ENCODE data around the gene SRY.
"Not testable (repeated sequence)": the region's sequence is repeated elsewhere in the genome, so short reads cannot be mapped to it uniquely, and the experiment has no call there.

The SRY gene

DNA sequence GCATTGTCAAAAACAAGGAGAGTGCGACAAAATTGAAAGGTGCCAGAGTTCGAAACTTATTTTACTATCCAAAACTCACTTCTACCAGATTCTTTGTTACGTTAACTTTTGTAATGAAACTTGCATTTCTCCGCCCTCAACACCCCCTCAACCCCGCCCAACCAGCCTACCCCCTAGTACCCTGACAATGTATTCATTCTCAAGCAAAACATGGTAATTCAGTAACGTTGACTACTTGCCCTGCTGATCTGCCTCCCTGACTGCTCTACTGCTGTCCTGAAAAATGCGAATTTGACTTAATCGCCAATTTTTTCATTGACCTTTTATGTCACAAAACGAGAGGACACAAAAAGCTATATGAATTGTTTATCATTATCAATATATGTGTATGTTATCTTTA, at the start of gene SRY:
SRY (minus strand) TSS at position 83 of the 400 bp plus-strand sequence; CDS start at position 4, 79 bp downstream.
- DNase-seq: no peak

DNA sequence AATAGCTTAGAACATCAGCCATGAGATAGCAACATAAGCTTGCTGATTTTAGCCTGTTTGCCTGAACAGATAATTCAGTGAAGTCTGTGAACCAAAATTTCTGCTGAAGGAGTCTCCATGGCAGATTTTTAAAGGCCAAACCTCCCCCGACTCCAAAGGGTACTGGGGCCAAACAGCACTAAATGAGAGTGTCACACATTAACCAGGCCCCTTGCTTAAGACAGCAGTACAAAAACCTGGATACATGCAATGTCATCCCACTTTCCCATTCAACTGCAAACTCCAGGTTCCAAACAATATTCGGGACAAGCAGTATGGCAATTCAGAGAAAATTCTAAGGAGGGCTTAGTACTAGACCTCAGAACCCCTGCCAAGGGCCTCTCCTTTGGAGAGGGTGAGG, 49.6 kb upstream of the SRY start:
- no peak for DNase-seq

DNA sequence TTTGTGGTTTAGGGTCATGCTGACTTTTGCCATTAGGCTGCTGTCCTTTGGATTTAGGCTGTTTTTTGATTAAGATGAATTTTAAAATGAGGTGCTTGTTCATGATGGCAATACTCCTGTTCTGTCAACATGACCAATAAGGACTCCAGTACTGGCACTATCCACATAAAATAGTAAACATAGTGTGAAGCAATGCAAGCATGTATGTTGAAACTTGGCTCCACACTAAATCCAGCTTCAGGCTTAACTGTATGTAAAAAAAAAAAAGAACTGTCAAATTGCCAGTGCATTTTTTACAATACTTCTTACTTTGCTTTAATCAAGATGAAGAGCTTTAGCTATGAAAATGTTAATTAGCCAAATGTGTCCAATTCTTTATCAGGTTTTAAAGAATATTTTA, 47.7 kb upstream of the SRY start:
- DNase-seq: no peak

DNA sequence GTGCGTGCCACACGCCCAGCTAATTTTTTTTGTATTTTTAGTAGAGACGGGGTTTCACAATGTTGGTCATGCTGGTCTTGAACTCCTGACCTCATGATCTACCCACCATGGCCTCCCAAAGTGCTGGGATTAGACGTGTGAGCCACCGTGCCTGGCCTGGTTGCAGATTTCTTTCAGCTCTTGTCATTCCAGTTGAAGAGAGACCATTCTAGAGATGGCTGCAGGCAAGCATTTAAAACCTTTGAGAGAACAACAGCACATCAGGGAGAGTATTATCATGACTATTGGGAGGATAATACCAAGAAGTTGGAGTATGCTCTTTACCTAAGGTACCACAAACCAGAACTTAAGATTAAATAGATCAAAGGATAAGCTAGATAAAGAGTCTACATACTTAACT, 41.0 kb upstream of the SRY start:
- no peak for DNase-seq

DNA sequence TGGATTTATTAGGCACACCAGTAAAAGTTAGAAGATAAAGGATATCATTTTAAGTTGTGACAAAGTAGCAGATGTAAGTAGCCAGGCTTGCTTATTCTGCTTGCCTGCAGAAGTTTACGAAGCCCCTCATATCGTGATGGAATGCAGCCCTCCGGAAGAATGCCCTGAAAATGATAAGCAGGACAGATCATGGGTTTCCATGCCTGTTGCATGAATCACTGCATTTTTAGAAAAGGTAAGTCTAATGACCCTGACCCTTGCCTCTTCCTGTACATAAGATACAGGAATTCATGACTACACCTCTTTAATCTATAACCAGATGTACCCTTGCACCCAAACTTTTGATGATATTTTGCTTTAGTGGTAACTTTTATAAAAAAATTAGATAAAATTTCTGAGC, 37.0 kb upstream of the SRY start:
- DNase-seq: no peak

DNA sequence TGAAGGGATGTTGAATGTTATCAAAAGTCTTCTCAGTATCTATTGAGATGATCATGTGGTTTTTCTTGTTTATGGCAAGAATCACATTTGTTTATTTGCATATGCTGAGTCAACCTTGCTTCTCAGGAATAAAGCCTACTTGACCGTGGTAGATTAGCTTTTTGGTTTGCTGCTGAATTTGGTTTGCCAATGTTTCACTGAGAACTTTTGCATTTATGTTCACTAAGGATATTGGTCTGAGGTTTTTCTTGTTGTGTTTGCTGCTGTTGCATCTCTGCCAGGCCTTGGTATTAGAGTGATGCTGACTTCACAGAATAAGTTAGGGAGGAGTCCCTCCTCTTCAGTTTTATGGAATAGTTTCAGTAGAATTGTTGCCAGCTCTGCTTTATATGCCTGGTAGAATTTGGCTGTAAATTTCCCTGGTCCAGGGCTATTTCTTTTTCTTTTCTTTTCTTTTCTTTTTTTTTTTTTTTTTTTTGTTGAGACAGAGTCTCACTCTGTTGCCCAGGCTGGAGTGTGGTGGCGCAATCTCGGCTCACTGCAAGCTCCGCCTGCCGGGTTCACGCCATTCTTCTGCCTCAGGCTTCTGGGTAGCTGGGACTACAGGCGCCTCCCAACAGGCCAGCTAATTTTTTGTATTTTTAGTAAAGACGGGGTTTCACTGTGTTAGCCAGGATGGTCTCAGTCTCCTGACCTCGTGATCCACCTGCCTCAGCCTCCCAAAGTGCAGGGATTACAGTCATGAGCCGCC, 29.8 kb upstream of the SRY start:
- DNase-seq: not testable (repeated sequence)

DNA sequence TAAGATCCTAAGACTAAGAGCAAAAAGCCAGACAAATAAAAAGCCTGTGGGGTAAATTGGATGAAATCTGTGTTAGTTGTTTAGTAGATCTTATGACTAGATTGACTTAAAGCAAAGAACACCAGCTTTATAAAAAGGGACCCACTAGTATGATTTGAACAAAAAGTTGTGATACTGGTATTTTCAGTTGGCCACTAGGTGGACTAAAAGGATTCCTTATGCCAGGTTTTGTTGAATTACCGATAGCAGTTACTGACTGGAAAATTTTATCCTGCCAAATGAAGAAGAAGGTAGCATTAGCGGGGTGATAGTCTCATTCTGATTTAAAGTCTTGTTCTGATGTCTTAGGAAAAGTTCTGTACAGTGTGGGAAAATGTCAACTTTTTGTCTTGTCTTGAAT, 12.8 kb upstream of the SRY start:
- no peak for DNase-seq

DNA sequence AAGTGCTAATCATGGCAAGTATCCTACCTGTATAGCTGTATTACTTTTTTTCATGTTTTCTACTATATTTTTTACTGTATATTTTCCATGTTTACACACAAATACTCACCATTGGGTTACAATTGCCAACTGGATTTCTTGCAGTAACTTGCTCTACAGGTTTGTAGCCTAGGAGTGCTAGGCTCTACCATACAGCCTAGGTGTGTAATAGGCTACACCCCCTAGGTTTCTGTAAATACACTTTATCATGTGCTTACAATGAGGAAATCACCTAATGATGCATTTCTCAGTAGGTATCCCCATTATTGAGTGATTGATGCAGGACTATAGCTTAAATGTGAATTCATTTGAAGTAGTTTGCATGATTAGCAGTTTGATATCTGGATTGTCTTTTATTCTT, 10.5 kb upstream of the SRY start:
- DNase-seq: no peak

DNA sequence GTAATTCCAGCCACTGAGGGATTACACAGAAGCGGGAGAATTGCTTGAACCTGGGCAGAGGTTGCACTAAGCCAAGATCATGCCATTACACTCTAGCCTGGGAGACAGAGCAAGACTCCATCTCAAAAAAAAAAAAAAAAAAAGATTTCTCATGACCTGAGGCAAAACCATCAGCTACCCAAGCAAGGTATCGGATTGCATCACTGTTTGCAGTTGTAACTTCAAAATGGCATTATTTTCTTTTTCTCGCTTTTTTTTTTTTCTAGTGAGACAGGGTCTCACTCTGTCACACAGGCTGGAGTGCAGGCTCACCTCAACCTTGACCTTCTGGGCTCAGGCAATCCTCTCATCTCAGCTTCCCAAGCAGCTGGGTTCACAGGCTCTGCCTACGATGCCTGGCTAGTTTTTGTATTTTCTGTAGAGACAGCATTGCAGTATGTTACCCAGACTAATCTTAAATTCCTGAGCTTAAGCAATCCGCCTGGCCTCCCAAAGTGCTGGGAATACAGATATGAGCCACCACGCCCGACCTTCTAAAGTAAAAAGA, 9.6 kb upstream of the SRY start:
- no peak for DNase-seq

DNA sequence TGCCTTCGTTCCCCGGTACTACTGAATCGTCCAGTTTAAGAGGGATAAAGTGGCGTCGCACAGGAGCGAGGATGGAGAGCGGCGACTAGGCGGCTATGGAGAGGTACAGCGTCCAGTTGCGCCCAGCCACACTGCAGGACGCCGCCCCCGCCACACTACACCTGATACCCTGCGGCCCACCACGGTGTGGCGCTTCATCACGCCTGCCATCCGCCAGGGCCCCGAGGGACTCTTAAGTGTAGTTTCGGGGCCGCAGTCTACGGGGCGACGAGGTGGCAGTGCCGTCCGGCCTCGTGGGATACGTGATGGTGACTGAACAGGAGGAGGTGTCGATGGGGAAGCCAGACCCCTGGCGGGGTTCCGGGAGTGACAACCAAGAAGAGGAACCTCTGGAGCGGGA, 2.3 kb upstream of the SRY start:
- no peak for DNase-seq

DNA sequence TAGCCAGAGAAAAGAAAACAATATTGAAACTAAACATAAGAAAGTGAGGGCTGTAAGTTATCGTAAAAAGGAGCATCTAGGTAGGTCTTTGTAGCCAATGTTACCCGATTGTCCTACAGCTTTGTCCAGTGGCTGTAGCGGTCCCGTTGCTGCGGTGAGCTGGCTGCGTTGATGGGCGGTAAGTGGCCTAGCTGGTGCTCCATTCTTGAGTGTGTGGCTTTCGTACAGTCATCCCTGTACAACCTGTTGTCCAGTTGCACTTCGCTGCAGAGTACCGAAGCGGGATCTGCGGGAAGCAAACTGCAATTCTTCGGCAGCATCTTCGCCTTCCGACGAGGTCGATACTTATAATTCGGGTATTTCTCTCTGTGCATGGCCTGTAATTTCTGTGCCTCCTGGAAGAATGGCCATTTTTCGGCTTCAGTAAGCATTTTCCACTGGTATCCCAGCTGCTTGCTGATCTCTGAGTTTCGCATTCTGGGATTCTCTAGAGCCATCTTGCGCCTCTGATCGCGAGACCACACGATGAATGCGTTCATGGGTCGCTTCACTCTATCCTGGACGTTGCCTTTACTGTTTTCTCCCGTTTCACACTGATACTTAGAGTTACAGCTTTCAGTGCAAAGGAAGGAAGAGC, 488 bp downstream of the SRY start:
- no peak for DNase-seq

Measured in C1 segment of cervical spinal cord (tissue), 14 donors.